ENCODE results near the gene MIEF1. TPM values are rescaled to one million over a fixed set of nuclear protein-coding genes. Genes with fewer than 3 reads are reported as not detected.

Gene MIEF1
- total and polyA plus RNA-seq, 2 experiments from 2014 or later, result 20.6 to 26.2 TPM

DNA sequence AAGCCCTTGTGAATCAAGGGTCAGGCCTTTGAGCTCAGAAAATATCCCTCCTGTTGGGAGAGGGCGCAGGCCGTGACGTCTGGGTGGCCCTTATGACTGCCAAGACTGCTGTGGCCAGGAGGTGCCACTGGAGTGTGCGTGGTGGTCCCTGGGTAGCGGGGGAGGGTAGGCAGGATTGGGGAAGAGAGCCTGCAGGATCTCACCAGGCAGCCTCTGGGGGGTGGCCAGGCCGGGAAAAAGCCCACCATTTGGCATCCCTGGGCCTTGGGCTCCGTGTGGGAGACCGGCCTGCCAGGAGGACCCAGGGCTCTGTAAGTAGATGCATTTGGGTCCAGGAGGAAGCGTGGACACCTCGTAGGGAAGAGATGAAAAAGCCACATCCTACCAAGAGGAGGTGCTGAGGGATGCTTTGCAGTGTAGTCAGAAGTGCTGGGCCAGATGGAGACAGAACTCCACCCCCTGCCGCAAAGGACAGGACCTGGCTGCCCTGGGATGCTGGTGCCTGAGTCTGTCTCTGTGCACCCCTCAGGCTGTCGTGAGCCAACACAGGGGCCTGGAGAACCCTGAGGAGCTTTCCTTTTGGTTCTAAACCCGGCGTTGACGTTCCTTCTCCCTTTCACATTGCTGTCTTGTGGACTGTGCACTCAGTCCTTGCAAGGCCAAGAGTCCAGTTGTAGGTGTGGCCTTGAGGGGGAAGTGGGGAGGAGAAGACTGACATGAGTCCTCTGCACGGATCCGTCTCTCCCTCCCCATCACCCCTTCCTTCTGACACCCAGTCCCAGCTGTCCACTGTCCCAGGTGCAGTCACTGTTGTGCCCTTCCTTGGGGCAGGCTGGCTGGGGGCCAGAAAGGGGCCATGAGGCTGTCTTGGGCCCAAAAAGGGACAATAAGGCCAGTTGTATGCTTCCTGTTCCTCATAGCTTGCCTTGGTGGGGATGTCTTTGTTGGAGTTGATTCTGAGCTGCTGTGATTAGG is 12.7 kb upstream of the MIEF1 start:
- Histone ChIP-seq H3K36me3 (ENCODE audit: low read depth) (no peaks in the 10 kb centered on the region), H3K9me2 (ENCODE audit: insufficient read depth) (no peaks in the 10 kb centered on the region), H4K20me1 (ENCODE audit: insufficient read depth) (no peaks in the 10 kb centered on the region), H3K4me2 (ENCODE audit: unreplicated experiment) (no peak overlapping the region), H3K27ac (no peak overlapping the region), H3K4me1 (ENCODE audit: insufficient read depth) (peaks cover 8% of the 10 kb centered on the region), H3K79me2 (ENCODE audit: insufficient read depth) (no peaks in the 10 kb centered on the region), H3K4me3 (no peak overlapping the region), H3K9ac (no peak overlapping the region), H3K27me3 (replicated peaks; ENCODE audit: insufficient read depth) (no peaks in the 10 kb centered on the region), H2AFZ (peak overlapping the region; percentile 27), H3K9me3 (ENCODE audit: low read depth) (no peaks in the 10 kb centered on the region), H3F3A (ENCODE audit: insufficient read depth) (peaks cover 14% of the 10 kb centered on the region)
- 79 to 82% methylated on average over 17 of the region's 17 CpGs for WGBS, 2 experiments (ENCODE audit: low coverage in 1 of 2, low lambda C conversion rate in 2 of 2, missing lambda C conversion rate in 2 of 2)
- in situ Hi-C loops (cut with MboI), result loop anchor here (25.0 kb wide), 1 partner anchor 98 kb away; no protein-coding TSS in a partner anchor
- no peak for DNase-seq
- TF ChIP-seq EZH2 (IDR thresholded peaks at IDR 0.05; ENCODE audit: insufficient read depth, poor library complexity, severe bottlenecking), result no peak
- TF ChIP-seq EZH2phosphoT487 (IDR thresholded peaks at IDR 0.05; ENCODE audit: insufficient read depth, low read depth), result no peak

DNA sequence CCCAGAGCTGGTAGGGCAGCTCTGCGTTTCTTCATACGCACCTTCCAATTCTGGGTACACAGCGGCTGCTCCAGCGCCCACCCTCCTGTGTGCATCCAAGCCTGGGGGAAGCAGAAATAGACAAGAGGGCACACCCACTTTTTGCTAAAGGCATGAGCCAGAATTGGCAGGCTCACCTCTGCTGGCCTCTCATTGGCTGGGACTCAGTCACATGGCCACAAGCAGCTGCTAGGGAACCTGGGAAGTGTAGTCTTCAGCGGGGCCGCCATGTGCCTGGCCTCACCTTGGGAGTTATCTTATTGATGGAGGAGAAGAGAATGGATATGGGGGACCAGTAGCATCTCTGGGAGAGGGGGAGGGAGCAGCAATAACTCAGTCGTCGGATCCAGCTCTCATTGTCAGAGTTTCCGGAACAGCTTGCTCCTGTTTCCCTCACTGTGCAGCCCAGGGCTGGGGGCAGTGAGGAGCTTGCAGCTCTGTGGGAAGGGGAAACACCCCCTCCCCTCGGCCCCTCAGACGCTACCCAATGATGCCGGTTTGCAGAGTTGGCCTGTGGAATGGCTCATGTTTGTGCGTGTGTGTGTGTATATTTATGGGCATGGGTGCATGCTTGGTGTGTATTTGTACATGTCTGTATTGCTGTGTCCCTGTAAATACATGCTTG is 11.8 kb upstream of the MIEF1 start:
- Histone ChIP-seq H2AFZ (peak overlapping the region; percentile 27), H3K27me3 (replicated peaks; ENCODE audit: insufficient read depth) (no peaks in the 10 kb centered on the region), H4K20me1 (ENCODE audit: insufficient read depth) (no peaks in the 10 kb centered on the region), H3K9me2 (ENCODE audit: insufficient read depth) (no peaks in the 10 kb centered on the region), H3K9ac (no peak overlapping the region), H3K4me2 (ENCODE audit: unreplicated experiment) (no peak overlapping the region), H3K36me3 (ENCODE audit: low read depth) (no peaks in the 10 kb centered on the region), H3K4me3 (no peak overlapping the region), H3F3A (ENCODE audit: insufficient read depth) (peaks cover 16% of the 10 kb centered on the region), H3K4me1 (ENCODE audit: insufficient read depth) (peaks cover 10% of the 10 kb centered on the region), H3K9me3 (ENCODE audit: low read depth) (no peaks in the 10 kb centered on the region), H3K79me2 (ENCODE audit: insufficient read depth) (no peaks in the 10 kb centered on the region), H3K27ac (no peak overlapping the region)
- in situ Hi-C loops (cut with MboI), result loop anchor here (25.0 kb wide), 1 partner anchor 97 kb away; no protein-coding TSS in a partner anchor
- 12 to 16% methylated on average over 10 to 13 of the region's 13 CpGs for WGBS, 2 experiments (ENCODE audit: low coverage in 1 of 2, low lambda C conversion rate in 2 of 2, missing lambda C conversion rate in 2 of 2)
- peak; percentile 91 for DNase-seq
- no peak for TF ChIP-seq EZH2phosphoT487 (IDR thresholded peaks at IDR 0.05; ENCODE audit: insufficient read depth, low read depth)
- no peak for TF ChIP-seq EZH2 (IDR thresholded peaks at IDR 0.05; ENCODE audit: insufficient read depth, poor library complexity, severe bottlenecking)

DNA sequence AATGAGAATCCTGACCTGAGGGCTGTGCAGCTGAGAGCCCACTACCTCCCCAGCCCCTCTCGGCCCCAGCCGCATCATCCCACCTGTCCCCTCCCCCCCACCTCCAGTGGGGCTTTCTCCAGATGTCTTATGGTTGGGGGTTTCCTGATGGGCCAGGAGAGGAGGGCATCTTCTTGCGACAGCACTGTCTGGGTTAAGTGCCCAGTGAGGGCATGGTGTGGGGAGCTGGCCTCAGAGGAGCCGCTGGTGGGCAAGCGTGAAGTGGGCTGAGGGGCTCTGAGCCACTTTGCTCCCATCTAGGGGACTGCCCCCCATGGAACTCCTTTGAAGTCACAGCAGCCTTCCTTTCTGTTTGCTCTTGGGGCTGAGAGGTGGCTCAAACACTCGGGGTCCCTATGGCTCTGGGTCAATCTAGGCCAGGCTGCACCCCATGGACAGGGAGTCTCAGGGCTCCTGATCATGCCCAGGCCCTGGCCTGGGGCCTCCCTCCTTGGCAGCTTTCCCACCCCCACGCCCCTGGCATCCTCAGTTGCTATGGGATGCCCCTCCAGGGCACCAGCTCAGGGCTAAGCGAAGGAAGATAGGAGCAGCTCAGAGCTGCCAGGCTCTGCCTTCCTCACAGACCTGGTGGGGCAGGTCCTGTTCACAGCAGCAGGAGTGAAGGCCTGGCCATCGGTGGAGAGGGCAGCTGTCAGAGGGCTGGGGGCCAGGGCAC is 11.0 kb upstream of the MIEF1 start:
- H3K27ac ChIP-seq, result no peak overlapping the region
- in situ Hi-C loops (cut with MboI), result loop anchor here (25.0 kb wide), 1 partner anchor 96 kb away; no protein-coding TSS in a partner anchor
- H3K9me2 ChIP-seq (ENCODE audit: insufficient read depth), result no peaks in the 10 kb centered on the region

DNA sequence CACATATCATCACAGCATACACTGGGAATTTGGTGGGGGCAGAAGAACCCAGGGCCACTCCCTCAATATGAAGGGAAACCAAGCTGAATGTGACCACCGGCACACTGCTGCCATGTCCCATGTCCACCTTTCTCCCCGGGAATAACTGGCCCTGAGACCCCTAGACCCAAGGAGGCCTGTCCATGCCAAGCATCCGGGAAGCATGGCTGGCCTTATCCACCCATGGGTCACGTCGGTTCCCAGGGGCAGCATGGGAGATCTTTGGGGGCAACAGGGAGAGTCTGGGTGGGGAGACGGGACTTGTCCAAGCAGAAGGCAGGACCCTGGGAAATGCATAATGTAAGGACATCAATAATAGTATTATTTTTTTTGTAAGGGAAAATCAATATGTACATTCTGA is 10.4 kb upstream of the MIEF1 start:
- Histone ChIP-seq H3K36me3 (ENCODE audit: low read depth) (no peaks in the 10 kb centered on the region), H2AFZ (no peak overlapping the region), H3K9ac (no peak overlapping the region), H3K4me1 (ENCODE audit: insufficient read depth) (peaks cover 10% of the 10 kb centered on the region), H3K4me3 (no peak overlapping the region), H3K4me2 (ENCODE audit: unreplicated experiment) (no peak overlapping the region), H3K9me3 (ENCODE audit: low read depth) (no peaks in the 10 kb centered on the region), H3K79me2 (ENCODE audit: insufficient read depth) (no peaks in the 10 kb centered on the region), H3K27ac (no peak overlapping the region), H4K20me1 (ENCODE audit: insufficient read depth) (no peaks in the 10 kb centered on the region), H3K27me3 (replicated peaks; ENCODE audit: insufficient read depth) (no peaks in the 10 kb centered on the region), H3K9me2 (ENCODE audit: insufficient read depth) (no peaks in the 10 kb centered on the region), H3F3A (ENCODE audit: insufficient read depth) (peaks cover 16% of the 10 kb centered on the region)
- TF ChIP-seq EZH2phosphoT487 (IDR thresholded peaks at IDR 0.05; ENCODE audit: insufficient read depth, low read depth) (no peak), EZH2 (IDR thresholded peaks at IDR 0.05; ENCODE audit: insufficient read depth, poor library complexity, severe bottlenecking) (no peak)
- in situ Hi-C loops (cut with MboI), result loop anchor here (25.0 kb wide), 1 partner anchor 96 kb away; no protein-coding TSS in a partner anchor
- 71 to 73% methylated on average over 6 of the region's 6 CpGs for WGBS, 2 experiments (ENCODE audit: low coverage in 1 of 2, low lambda C conversion rate in 2 of 2, missing lambda C conversion rate in 2 of 2)
- DNase-seq, result no peak

More for the DNA sequence above, 11.0 kb upstream of the MIEF1 start:
- peaks cover 10% of the 10 kb centered on the region for H3K4me1 ChIP-seq (ENCODE audit: insufficient read depth)
- no peak overlapping the region for H3K4me3 ChIP-seq
- no peaks in the 10 kb centered on the region for H4K20me1 ChIP-seq (ENCODE audit: insufficient read depth)
- DNase-seq, result no peak
- no peaks in the 10 kb centered on the region for H3K79me2 ChIP-seq (ENCODE audit: insufficient read depth)
- no peak overlapping the region for H3K9ac ChIP-seq
- H3K4me2 ChIP-seq (ENCODE audit: unreplicated experiment), result no peak overlapping the region
- 69 to 71% methylated on average over 8 to 9 of the region's 9 CpGs for WGBS, 2 experiments (ENCODE audit: low coverage in 1 of 2, low lambda C conversion rate in 2 of 2, missing lambda C conversion rate in 2 of 2)
- peaks cover 16% of the 10 kb centered on the region for H3F3A ChIP-seq (ENCODE audit: insufficient read depth)
- TF ChIP-seq EZH2 (IDR thresholded peaks at IDR 0.05; ENCODE audit: insufficient read depth, poor library complexity, severe bottlenecking) (no peak), EZH2phosphoT487 (IDR thresholded peaks at IDR 0.05; ENCODE audit: insufficient read depth, low read depth) (no peak)
- no peaks in the 10 kb centered on the region for H3K36me3 ChIP-seq (ENCODE audit: low read depth)
- H3K9me3 ChIP-seq (ENCODE audit: low read depth), result no peaks in the 10 kb centered on the region
- no peak overlapping the region for H2AFZ ChIP-seq
- no peaks in the 10 kb centered on the region for H3K27me3 ChIP-seq (replicated peaks; ENCODE audit: insufficient read depth)

Measured in GM23248 (cell line).